Measurements from ENCODE around the gene CD28. TPM values are rescaled to one million over a fixed set of nuclear protein-coding genes. Genes with fewer than 3 reads are reported as not detected.

CD28 gene
- polyA plus RNA-seq, 2 of the 4 experiments (the other 2 are of a cell fraction) = not detected

- no peak overlapping the region for H3K4me3 ChIP-seq
- FAIRE-seq (no peak), ATAC-seq (no peak), DNase-seq (ENCODE audit: low read depth in 1 of 2, low spot score in 1 of 2) (no peak)
- peaks cover 13% of the 10 kb centered on the region for H3K9me3 ChIP-seq
- 7% methylated on average over 1 of the region's 1 CpG for WGBS (ENCODE audit: missing lambda C conversion rate)
- H3K27ac ChIP-seq = no peak overlapping the region
- H3K4me2 ChIP-seq = no peak overlapping the region
- POLR2A ChIA-PET = no interaction called here
- peaks cover 24% of the 10 kb centered on the region for H3K4me1 ChIP-seq
- TF ChIP-seq CTCF (IDR thresholded peaks at IDR 0.05) (no peak), NFE2L2 (conservative IDR thresholded peaks at IDR 0.05; ENCODE audit: low read length) (no peak), ZNF302 (CRISPR knock-in tag; IDR thresholded peaks at IDR 0.05) (no peak), GATA3 (IDR thresholded peaks at IDR 0.05; ENCODE audit: borderline replicate concordance) (no peak), HEYL (CRISPR knock-in tag; IDR thresholded peaks at IDR 0.05) (no peak), MYC (IDR thresholded peaks at IDR 0.05; ENCODE audit: borderline replicate concordance, low read length) (no peak), NPAS2 (CRISPR knock-in tag; IDR thresholded peaks at IDR 0.05; ENCODE audit: borderline replicate concordance) (no peak), RARB (CRISPR knock-in tag; IDR thresholded peaks at IDR 0.05) (no peak), ZSCAN20 (CRISPR knock-in tag; IDR thresholded peaks at IDR 0.05) (no peak), RAD21 (conservative IDR thresholded peaks at IDR 0.05 in 1 of 2, IDR thresholded peaks at IDR 0.05 in 1 of 2) (no peak), HES2 (IDR thresholded peaks at IDR 0.05) (no peak), POLR2AphosphoS2 (conservative IDR thresholded peaks at IDR 0.05; ENCODE audit: low read length) (no peak), KDM5A (IDR thresholded peaks at IDR 0.05) (no peak), BCL3 (IDR thresholded peaks at IDR 0.05) (no peak), TP53 (CRISPR knock-in tag; IDR thresholded peaks at IDR 0.05) (no peak), PHF8 (IDR thresholded peaks at IDR 0.05; ENCODE audit: borderline replicate concordance, low read depth) (no peak), CHD2 (IDR thresholded peaks at IDR 0.05; ENCODE audit: low read length, partially characterized antibody) (no peak), HMGXB4 (CRISPR knock-in tag; IDR thresholded peaks at IDR 0.05; ENCODE audit: borderline replicate concordance) (no peak), ELK1 (IDR thresholded peaks at IDR 0.05; ENCODE audit: low read depth, low read length) (no peak), FOSB (CRISPR knock-in tag; IDR thresholded peaks at IDR 0.05) (no peak)
- CTCF ChIA-PET = interaction anchor here (0.5 to 0.6 kb wide), 2 partner anchors 101 to 1081 kb away, joined by 3 read pairs; no protein-coding TSS in a partner anchor
Observed at GRCh38 chr2:203756161-203756560, 49.7 kb downstream of the CD28 start.
